Activated naive CD4-positive, alpha-beta T cell treated with anti-CD3 and anti-CD28 coated beads, Interleukin-2, amount 10 ng/mL, durations not matched to agents 7 days and 5 days (primary cell): ENCODE measurements around the gene SNTG2.

ENCODE experiments used
- CTCF ChIA-PET: fragments of 350-600 bp; sonication (Branson Sonifier 250); formaldehyde crosslinking; loops from one replicate; lab custom pipeline; 2021; ENCODE audit warnings: antibody characterized with exemption; lab: Charles Lee
- DNase-seq: peaks from one replicate; pipeline ENCODE4 v3.0.0-alpha.2; 2020
- H3K27ac Mint-ChIP-seq: one replicate; pipeline ENCODE4 v1.8.0; 2021; ENCODE audit warnings: mild to moderate bottlenecking, moderate library complexity, mixed read lengths
- H3K27me3 Mint-ChIP-seq: one replicate; pipeline ENCODE4 v1.8.0; 2021; ENCODE audit warnings: mild to moderate bottlenecking, mixed read lengths
- H3K36me3 Mint-ChIP-seq: one replicate; pipeline ENCODE4 v1.8.0; 2021; ENCODE audit warnings: mixed read lengths
- H3K4me1 Mint-ChIP-seq: one replicate; pipeline ENCODE4 v1.8.0; 2021; ENCODE audit warnings: mixed read lengths
- H3K4me3 Mint-ChIP-seq: one replicate; pipeline ENCODE4 v1.8.0; 2021; ENCODE audit warnings: mild to moderate bottlenecking, moderate library complexity, mixed read lengths
- H3K9me3 Mint-ChIP-seq: one replicate; pipeline ENCODE4 v1.8.0; 2021; ENCODE audit warnings: mixed read lengths

The SNTG2 gene

GRCh38 chr2:1016500-1016899 lies 65.9 kb downstream of the SNTG2 start:
- Mint-ChIP-seq H3K4me1 (no peaks in the 10 kb centered on the region), H3K9me3 (no peaks in the 10 kb centered on the region), H3K4me3 (no peak overlapping the region), H3K27me3 (peaks cover 4% of the 10 kb centered on the region), H3K27ac (no peak overlapping the region), H3K36me3 (no peaks in the 10 kb centered on the region)
- CTCF ChIA-PET: no interaction called here
- DNase-seq: no peak

DNA sequence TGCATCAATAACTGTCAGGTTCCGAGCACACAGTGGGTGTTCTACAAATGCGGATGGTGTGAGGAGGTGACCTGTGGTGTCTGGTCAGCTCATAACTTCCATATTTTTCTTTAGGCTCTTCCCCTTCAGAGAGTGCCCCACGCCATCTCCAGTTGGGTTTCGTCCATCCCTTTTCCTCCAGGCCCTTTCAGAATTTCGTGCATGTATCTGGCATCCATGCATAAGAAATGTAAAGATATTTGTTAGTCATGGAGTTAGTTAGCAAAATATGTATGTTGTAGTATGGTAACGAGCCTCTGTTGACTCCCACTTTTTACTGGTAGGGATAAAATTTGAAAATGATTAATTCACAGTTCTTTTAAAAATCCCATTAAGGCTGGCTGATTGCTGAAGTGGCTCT lies 67.2 kb downstream of the SNTG2 start:
- H3K9me3 Mint-ChIP-seq: no peaks in the 10 kb centered on the region
- peaks cover 4% of the 10 kb centered on the region for H3K27me3 Mint-ChIP-seq

GRCh38 chr2:1020206-1020605 lies 69.6 kb downstream of the SNTG2 start:
- no peaks in the 10 kb centered on the region for H3K9me3 Mint-ChIP-seq
- H3K4me1 Mint-ChIP-seq: no peaks in the 10 kb centered on the region
- no peak overlapping the region for H3K27ac Mint-ChIP-seq
- DNase-seq: no peak
- H3K27me3 Mint-ChIP-seq: no peaks in the 10 kb centered on the region
- H3K4me3 Mint-ChIP-seq: no peak overlapping the region
- no peaks in the 10 kb centered on the region for H3K36me3 Mint-ChIP-seq
- CTCF ChIA-PET: no interaction called here

More for the DNA sequence above, 67.2 kb downstream of the SNTG2 start:
- Mint-ChIP-seq H3K4me3 (no peak overlapping the region), H3K36me3 (no peaks in the 10 kb centered on the region), H3K4me1 (no peaks in the 10 kb centered on the region), H3K27ac (no peak overlapping the region)
- DNase-seq: no peak
- CTCF ChIA-PET: interaction anchor here (0.6 kb wide), 1 partner anchor 116 kb away, joined by 3 read pairs; no protein-coding TSS in a partner anchor

GRCh38 chr2:1022178-1022577 lies 71.5 kb downstream of the SNTG2 start:
- H3K27me3 Mint-ChIP-seq: no peaks in the 10 kb centered on the region
- no peaks in the 10 kb centered on the region for H3K36me3 Mint-ChIP-seq
- H3K4me3 Mint-ChIP-seq: no peak overlapping the region
- CTCF ChIA-PET: no interaction called here
- H3K9me3 Mint-ChIP-seq: no peaks in the 10 kb centered on the region
- DNase-seq: no peak
- H3K27ac Mint-ChIP-seq: no peak overlapping the region
- H3K4me1 Mint-ChIP-seq: no peaks in the 10 kb centered on the region

- H3K4me1 Mint-ChIP-seq: no peaks in the 10 kb centered on the region
- H3K9me3 Mint-ChIP-seq: no peaks in the 10 kb centered on the region
- H3K27me3 Mint-ChIP-seq: no peaks in the 10 kb centered on the region
- CTCF ChIA-PET: no interaction called here
- no peak for DNase-seq
- no peaks in the 10 kb centered on the region for H3K36me3 Mint-ChIP-seq
- H3K4me3 Mint-ChIP-seq: no peak overlapping the region
- no peak overlapping the region for H3K27ac Mint-ChIP-seq
Measured at GRCh38 chr2:1024981-1025380, 74.3 kb downstream of the SNTG2 start.

DNA sequence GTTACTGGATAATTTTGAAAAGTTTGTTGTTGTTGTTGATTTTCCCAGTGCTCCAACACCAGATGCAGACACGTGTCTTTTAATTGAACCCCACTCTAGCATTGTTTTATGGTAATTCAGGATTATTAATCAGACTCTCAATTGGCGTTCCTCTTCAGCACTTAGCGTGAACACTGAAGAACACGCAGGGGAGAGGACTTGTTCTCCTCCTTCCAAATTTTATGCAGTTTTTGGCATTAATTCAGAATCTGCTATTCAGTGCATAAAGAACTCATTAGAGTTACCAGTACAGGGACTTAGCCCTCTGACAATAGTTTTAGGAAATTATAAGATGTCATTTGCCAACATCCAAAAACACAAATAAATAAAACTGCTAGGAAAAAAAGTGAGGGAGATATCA lies 75.5 kb downstream of the SNTG2 start:
- CTCF ChIA-PET: no interaction called here
- Mint-ChIP-seq H3K4me1 (no peaks in the 10 kb centered on the region), H3K4me3 (no peak overlapping the region), H3K27me3 (no peaks in the 10 kb centered on the region), H3K27ac (no peak overlapping the region), H3K9me3 (no peaks in the 10 kb centered on the region), H3K36me3 (no peaks in the 10 kb centered on the region)
- no peak for DNase-seq

DNA sequence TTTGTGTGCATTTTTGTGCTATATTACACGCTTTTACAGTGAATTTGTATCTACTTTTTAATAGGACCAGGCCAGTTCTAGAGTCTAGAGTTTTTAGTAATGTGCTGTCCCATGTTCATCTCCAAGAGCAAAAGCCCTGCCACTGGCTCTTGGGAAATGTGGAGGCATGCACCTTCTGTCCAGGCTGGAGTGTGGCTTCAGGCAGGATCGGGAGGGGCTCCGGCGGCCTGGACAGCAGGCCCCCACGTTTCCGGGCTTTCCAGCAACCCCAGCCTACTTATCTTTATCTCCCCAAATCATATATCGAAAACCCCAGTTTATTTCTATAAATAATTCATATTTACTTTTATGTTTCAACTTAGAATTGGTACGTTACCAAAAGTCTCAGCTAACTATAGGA lies 78.2 kb downstream of the SNTG2 start:
- Mint-ChIP-seq H3K4me3 (no peak overlapping the region), H3K4me1 (no peaks in the 10 kb centered on the region), H3K9me3 (no peaks in the 10 kb centered on the region), H3K27ac (no peak overlapping the region), H3K36me3 (no peaks in the 10 kb centered on the region), H3K27me3 (no peaks in the 10 kb centered on the region)
- CTCF ChIA-PET: interaction anchor here (0.5 kb wide), 1 partner anchor 820 kb away, joined by 4 read pairs; no protein-coding TSS in a partner anchor
- no peak for DNase-seq

DNA sequence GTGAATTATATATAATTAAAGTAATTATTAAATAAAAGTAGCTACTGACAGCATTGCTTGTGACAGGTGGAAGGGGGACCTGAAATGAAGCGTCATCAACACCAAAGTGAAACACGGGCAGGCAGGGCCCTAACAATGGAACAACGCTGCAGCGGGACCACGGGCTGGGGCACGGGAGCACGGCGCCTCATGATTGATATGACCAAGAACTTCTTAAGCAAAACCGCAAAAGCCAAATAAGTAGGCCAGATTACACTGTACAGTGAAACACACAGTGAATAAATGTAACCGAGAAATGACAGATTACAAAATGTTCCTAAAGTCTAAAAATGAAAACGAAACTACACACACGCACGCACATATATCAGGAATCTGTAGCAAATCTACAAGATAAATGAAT lies 81.4 kb downstream of the SNTG2 start:
- Mint-ChIP-seq H3K4me1 (no peaks in the 10 kb centered on the region), H3K27ac (no peak overlapping the region), H3K27me3 (no peaks in the 10 kb centered on the region), H3K36me3 (no peaks in the 10 kb centered on the region), H3K4me3 (peak overlapping the region; percentile 16), H3K9me3 (peaks cover 3% of the 10 kb centered on the region)
- CTCF ChIA-PET: no interaction called here
- no peak for DNase-seq

DNA sequence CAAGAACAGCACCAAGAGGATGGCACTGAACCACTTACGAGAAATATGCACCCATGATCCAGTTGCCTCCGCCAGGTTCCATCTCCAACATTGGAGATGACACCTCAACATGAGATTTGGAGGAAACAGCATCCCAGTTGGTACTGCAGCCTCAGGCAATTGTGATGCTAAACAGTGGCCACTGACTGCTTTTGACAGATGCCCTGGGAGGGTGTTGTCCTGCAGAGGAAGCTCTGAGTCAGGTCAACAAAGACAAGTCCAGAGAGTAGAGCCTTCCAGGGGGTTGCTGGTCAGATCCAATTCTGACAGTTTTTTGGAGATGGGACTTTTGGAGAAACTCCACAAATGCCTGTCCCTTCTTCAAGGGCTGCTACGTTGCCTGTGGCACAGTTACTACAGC lies 82.4 kb downstream of the SNTG2 start:
- CTCF ChIA-PET: no interaction called here
- no peaks in the 10 kb centered on the region for H3K27me3 Mint-ChIP-seq

DNA sequence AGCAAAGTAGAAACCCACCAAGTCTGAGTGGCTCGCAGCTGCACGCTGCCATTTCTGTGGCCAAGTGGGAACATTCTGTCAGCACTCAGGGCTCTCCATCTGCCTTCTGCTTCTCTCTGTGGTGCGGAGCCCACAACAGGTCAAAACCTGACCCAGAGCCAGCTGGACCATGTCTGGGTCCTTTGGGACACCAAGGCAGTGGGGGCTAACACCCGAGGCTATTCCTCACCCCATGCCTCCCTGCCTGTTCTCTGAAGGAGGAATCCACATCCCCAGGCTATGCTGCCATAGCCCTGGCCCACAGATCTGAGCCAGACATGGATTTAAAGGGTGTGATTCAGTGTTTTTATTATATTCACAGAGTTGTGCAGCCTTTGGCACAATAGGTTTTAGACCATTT lies 86.4 kb downstream of the SNTG2 start:
- H3K27me3 Mint-ChIP-seq: peaks cover 6% of the 10 kb centered on the region
- peaks cover 3% of the 10 kb centered on the region for H3K9me3 Mint-ChIP-seq
- H3K27ac Mint-ChIP-seq: no peak overlapping the region
- CTCF ChIA-PET: no interaction called here
- H3K4me1 Mint-ChIP-seq: no peaks in the 10 kb centered on the region
- DNase-seq: no peak
- no peak overlapping the region for H3K4me3 Mint-ChIP-seq
- H3K36me3 Mint-ChIP-seq: no peaks in the 10 kb centered on the region

More for the DNA sequence above, 82.4 kb downstream of the SNTG2 start:
- no peak overlapping the region for H3K27ac Mint-ChIP-seq
- DNase-seq: no peak
- peaks cover 3% of the 10 kb centered on the region for H3K9me3 Mint-ChIP-seq
- H3K4me3 Mint-ChIP-seq: no peak overlapping the region
- no peaks in the 10 kb centered on the region for H3K4me1 Mint-ChIP-seq
- H3K36me3 Mint-ChIP-seq: no peaks in the 10 kb centered on the region

DNA sequence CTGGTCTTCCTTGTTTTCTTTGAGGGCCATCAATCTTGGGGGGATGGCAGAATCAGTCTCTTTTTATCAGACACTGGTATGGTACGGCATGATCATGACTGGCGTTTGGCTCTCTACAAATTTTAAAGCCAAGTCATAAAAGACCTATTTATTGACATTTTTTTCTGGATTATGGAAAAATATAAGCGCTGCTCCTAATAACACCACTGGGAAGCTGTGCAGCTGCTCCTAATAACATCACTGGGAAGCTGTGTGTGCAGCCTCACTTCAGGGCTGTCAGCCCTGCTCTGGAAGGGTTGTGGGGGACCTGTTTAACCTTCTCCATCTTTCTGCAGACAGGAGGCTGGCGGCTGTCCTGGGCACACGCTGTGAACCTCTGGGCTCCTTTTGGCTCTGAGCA lies 88.9 kb downstream of the SNTG2 start:
- H3K36me3 Mint-ChIP-seq: no peaks in the 10 kb centered on the region
- CTCF ChIA-PET: no interaction called here
- H3K4me1 Mint-ChIP-seq: no peaks in the 10 kb centered on the region
- no peak overlapping the region for H3K27ac Mint-ChIP-seq
- H3K27me3 Mint-ChIP-seq: peaks cover 6% of the 10 kb centered on the region
- H3K4me3 Mint-ChIP-seq: no peak overlapping the region
- DNase-seq: no peak
- H3K9me3 Mint-ChIP-seq: peaks cover 4% of the 10 kb centered on the region

DNA sequence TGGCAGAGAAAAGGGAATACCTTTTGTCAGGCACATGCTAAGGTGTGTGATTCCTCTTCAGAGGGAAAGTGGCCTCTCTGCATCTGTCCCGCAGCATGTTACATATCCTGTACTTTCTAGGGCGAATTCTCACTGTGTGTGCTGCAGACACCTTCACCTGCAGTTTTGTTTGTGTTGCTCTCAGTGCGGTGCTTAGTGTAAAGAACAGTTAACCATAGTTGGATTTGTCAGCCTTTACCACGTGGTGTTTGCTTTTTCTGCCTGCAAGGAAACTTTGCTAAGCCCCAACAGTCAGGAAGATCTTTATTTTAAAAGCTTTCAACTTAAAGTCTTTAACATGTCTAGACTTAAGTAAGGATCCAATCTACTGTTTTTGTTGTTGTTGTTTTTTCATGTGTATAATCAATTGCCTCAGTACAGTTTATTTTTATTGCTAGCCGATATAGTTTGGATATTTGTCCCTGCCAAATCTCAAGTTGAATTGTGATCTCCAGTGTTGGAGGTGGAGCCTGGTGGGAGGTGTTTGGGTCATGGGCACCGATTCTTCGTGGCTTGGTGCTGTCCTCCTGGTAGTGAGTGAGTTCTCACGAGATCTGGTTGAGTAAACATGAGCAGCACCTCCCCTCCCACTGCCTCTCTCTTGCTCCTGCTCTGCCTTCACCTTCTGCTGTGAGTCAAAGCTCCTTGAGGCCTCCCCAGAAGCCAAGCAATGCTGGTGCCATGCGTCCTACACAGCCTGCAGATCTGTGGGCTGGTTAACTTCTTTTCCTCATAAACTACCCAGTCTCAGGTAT lies 90.6 kb downstream of the SNTG2 start:
- CTCF ChIA-PET: no interaction called here
- Mint-ChIP-seq H3K9me3 (peaks cover 4% of the 10 kb centered on the region), H3K27ac (no peak overlapping the region), H3K4me1 (peaks cover 10% of the 10 kb centered on the region), H3K36me3 (no peaks in the 10 kb centered on the region), H3K27me3 (peaks cover 6% of the 10 kb centered on the region), H3K4me3 (no peak overlapping the region)
- no peak for DNase-seq

- Mint-ChIP-seq H3K27me3 (peaks cover 6% of the 10 kb centered on the region), H3K4me1 (peaks cover 10% of the 10 kb centered on the region), H3K36me3 (no peaks in the 10 kb centered on the region), H3K27ac (no peak overlapping the region), H3K9me3 (peaks cover 4% of the 10 kb centered on the region), H3K4me3 (no peak overlapping the region)
- DNase-seq: no peak
- CTCF ChIA-PET: no interaction called here
Measured at GRCh38 chr2:1045109-1045508, 94.5 kb downstream of the SNTG2 start.

GRCh38 chr2:1046067-1046466 lies 95.4 kb downstream of the SNTG2 start:
- no peaks in the 10 kb centered on the region for H3K36me3 Mint-ChIP-seq

DNA sequence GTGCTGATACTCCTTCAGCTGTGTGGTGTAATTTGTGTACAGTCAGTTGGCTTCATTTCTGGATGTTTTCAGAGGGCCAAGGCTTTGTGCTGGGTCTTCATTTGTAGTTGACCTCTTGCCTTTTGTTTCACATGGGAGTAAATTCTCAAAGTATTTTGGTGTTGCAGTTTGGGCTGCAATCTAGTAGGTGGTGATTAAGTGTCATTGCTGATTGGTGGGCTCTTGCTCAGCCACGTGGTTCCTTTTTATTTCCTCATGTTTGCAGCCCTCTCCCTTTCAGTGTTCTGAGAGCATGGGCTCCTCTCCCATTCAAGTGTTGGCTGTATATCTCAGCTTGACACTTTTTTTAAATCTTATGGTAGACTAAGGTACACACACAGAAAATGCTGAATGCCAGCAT lies 96.8 kb downstream of the SNTG2 start:
- H3K27me3 Mint-ChIP-seq: no peaks in the 10 kb centered on the region
- peaks cover 12% of the 10 kb centered on the region for H3K4me1 Mint-ChIP-seq
- H3K27ac Mint-ChIP-seq: no peak overlapping the region
- CTCF ChIA-PET: no interaction called here
- no peaks in the 10 kb centered on the region for H3K36me3 Mint-ChIP-seq
- no peak overlapping the region for H3K4me3 Mint-ChIP-seq
- no peak for DNase-seq
- peaks cover 1% of the 10 kb centered on the region for H3K9me3 Mint-ChIP-seq

More at GRCh38 chr2:1046067-1046466, 95.4 kb downstream of the SNTG2 start:
- DNase-seq: no peak
- Mint-ChIP-seq H3K4me3 (no peak overlapping the region), H3K9me3 (peaks cover 4% of the 10 kb centered on the region), H3K27ac (no peak overlapping the region), H3K4me1 (peaks cover 11% of the 10 kb centered on the region), H3K27me3 (peaks cover 3% of the 10 kb centered on the region)
- CTCF ChIA-PET: no interaction called here
